HepG2 (cell line): ENCODE data around the gene MAP3K2. TPM values are rescaled to one million over a fixed set of nuclear protein-coding genes. Genes with fewer than 3 reads are reported as not detected.

Source experiments
- DNMT1 ChIP-seq: sonication (generic); formaldehyde crosslinking; IDR thresholded peaks from 2 replicates; pipeline ENCODE4 v1.5.1; 2020; ENCODE audit warnings: mild to moderate bottlenecking, missing genetic modification reagents
- EZH2 ChIP-seq: conservative IDR thresholded peaks from 2 replicates; pipeline ENCODE4 v1.6.1; 2012; ENCODE audit warnings: mild to moderate bottlenecking, low read depth, low read length, moderate library complexity
- HDAC6 ChIP-seq: fragments of 200-600 bp; sonication (generic); IDR thresholded peaks from 2 replicates; pipeline ENCODE4 v1.7.0; 2017; ENCODE audit warnings: mild to moderate bottlenecking, antibody characterized with exemption, low read length, low read depth
- HNF1B ChIP-seq: sonication (generic); formaldehyde crosslinking; IDR thresholded peaks from 2 replicates; pipeline ENCODE4 v1.5.1; 2020; ENCODE audit warnings: mild to moderate bottlenecking, moderate library complexity, missing genetic modification reagents
- HOXA5 ChIP-seq: sonication (generic); formaldehyde crosslinking; IDR thresholded peaks from 2 replicates; pipeline ENCODE4 v1.4.0; 2020; ENCODE audit warnings: missing genetic modification reagents
- IKZF1 ChIP-seq: fragments of 450-650 bp; IDR thresholded peaks from 2 replicates; pipeline ENCODE4 v1.7.1; 2016
- KLF11 ChIP-seq: IDR thresholded peaks from 2 replicates; pipeline ENCODE4 v1.6.1; 2016; ENCODE audit warnings: missing compliant biosample characterization
- MED1 ChIP-seq: sonication (generic); formaldehyde crosslinking; IDR thresholded peaks from 2 replicates; pipeline ENCODE4 v1.4.0; 2020; ENCODE audit warnings: missing genetic modification reagents
- NCOR1 ChIP-seq: fragments of 200-600 bp; sonication (generic); IDR thresholded peaks from 2 replicates; pipeline ENCODE4 v1.7.0; 2017; ENCODE audit warnings: antibody characterized with exemption, low read length, borderline replicate concordance
- ZNF546 ChIP-seq: sonication (generic); formaldehyde crosslinking; conservative IDR thresholded peaks from 2 replicates; pipeline ENCODE4 v1.8.1; 2023; ENCODE audit warnings: mild to moderate bottlenecking, missing genetic modification reagents
- ZNF564 ChIP-seq: sonication (generic); formaldehyde crosslinking; IDR thresholded peaks from 2 replicates; pipeline ENCODE4 v1.8.1; 2023; ENCODE audit warnings: mild to moderate bottlenecking, missing genetic modification reagents
- ZNF644 ChIP-seq: IDR thresholded peaks from 2 replicates; pipeline ENCODE4 v1.6.1; 2016; ENCODE audit warnings: low read depth
- ZNF709 ChIP-seq: sonication (generic); formaldehyde crosslinking; IDR thresholded peaks from 2 replicates; pipeline ENCODE4 v1.5.0; 2020; ENCODE audit warnings: mild to moderate bottlenecking, missing genetic modification reagents
- polyA plus RNA-seq, 8 experiments: library from polyadenylated mRNA; depleted of rRNA in 3 of 8; stranded (reverse) in 7 of 8; unstranded in 1 of 8; fragments of >200 nt; fragmentation: Illumina TruSeq in 4 of 8; extraction: Trizol in 4 of 8; gene quantifications; 2 replicates each; pipeline versions ENCODE4 v1.2.1 to v1.2.3, GENCODE V29; 2011 to 2016; ENCODE audit warnings: low read depth in 4 of 8, missing spikeins in 1 of 8, mixed read lengths in 1 of 8; ENCODE audit not compliant: insufficient read depth in 1 of 8
- total RNA-seq, 5 experiments: library from RNA; depleted of rRNA; stranded (reverse); fragments of >200 nt; fragmentation: Illumina TruSeq; extraction: Trizol; gene quantifications; 2 replicates each; pipeline ENCODE4 v1.2.3, GENCODE V29; 2016; ENCODE audit warnings: low read depth in 1 of 5
- TF ChIP-seq, protein P1 (sequence below): sonication (generic); formaldehyde crosslinking; IDR thresholded peaks from 2 replicates; pipeline ENCODE4 v1.4.0; 2020; ENCODE audit warnings: missing genetic modification reagents, mild to moderate bottlenecking, borderline replicate concordance
- TF ChIP-seq, protein P2 (sequence below): sonication (generic); formaldehyde crosslinking; IDR thresholded peaks from 2 replicates; pipeline ENCODE4 v1.8.0; 2022; ENCODE audit warnings: mild to moderate bottlenecking, missing genetic modification reagents, moderate library complexity
- TF ChIP-seq, protein P3 (sequence below): sonication (generic); formaldehyde crosslinking; IDR thresholded peaks from 2 replicates; pipeline ENCODE4 v1.5.1; 2020; ENCODE audit warnings: mild to moderate bottlenecking, missing genetic modification reagents, moderate library complexity
- TF ChIP-seq, protein P4 (sequence below): sonication (generic); formaldehyde crosslinking; IDR thresholded peaks from 2 replicates; pipeline ENCODE4 v1.5.0; 2020; ENCODE audit warnings: missing genetic modification reagents
- TF ChIP-seq, protein P5 (sequence below): sonication (generic); formaldehyde crosslinking; IDR thresholded peaks from 2 replicates; pipeline ENCODE4 v1.9.0; 2021; ENCODE audit warnings: missing genetic modification reagents, mild to moderate bottlenecking, borderline replicate concordance

Gene MAP3K2
- total and polyA plus RNA-seq, 2 of the 13 experiments (the other 11 are each of a cell fraction or from before 2014, with no cell fraction given) = 12.2 to 37.2 TPM

- TF ChIP-seq ZNF564 (CRISPR knock-in tag) (peak; percentile 76; the same call in 1 of the 2 replicates), KLF11 (CRISPR knock-in tag) (peak; percentile 76; the same call in 1 of the 2 replicates), HDAC6 (no peak), NCOR1 (peak; percentile 80), IKZF1 (no peak), HOXA5 (peak; percentile 80), HNF1B (CRISPR knock-in tag) (peak; percentile 98; the same call in 1 of the 2 replicates), ZNF644 (CRISPR knock-in tag) (peak; percentile 41), DNMT1 (CRISPR knock-in tag) (peak; percentile 93), ZNF546 (CRISPR knock-in tag) (peak; percentile 95), ZNF709 (CRISPR knock-in tag) (peak; percentile 94), EZH2 (no peak), MED1 (CRISPR knock-in tag) (peak; percentile 87)
- TF ChIP-seq, protein P1, sequence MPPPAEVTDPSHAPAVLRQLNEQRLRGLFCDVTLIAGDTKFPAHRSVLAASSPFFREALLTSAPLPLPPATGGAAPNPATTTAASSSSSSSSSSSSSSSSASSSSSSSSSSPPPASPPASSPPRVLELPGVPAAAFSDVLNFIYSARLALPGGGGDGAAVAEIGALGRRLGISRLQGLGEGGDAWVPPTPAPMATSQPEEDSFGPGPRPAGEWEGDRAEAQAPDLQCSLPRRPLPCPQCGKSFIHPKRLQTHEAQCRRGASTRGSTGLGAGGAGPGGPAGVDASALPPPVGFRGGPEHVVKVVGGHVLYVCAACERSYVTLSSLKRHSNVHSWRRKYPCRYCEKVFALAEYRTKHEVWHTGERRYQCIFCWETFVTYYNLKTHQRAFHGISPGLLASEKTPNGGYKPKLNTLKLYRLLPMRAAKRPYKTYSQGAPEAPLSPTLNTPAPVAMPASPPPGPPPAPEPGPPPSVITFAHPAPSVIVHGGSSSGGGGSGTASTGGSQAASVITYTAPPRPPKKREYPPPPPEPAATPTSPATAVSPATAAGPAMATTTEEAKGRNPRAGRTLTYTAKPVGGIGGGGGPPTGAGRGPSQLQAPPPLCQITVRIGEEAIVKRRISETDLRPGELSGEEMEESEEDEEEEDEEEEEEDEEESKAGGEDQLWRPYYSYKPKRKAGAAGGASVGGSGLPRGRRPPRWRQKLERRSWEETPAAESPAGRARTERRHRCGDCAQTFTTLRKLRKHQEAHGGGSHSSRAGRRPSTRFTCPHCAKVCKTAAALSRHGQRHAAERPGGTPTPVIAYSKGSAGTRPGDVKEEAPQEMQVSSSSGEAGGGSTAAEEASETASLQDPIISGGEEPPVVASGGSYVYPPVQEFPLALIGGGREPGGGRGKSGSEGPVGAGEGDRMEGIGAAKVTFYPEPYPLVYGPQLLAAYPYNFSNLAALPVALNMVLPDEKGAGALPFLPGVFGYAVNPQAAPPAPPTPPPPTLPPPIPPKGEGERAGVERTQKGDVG (CRISPR knock-in tag) = peak; percentile 97
- TF ChIP-seq, protein P2, sequence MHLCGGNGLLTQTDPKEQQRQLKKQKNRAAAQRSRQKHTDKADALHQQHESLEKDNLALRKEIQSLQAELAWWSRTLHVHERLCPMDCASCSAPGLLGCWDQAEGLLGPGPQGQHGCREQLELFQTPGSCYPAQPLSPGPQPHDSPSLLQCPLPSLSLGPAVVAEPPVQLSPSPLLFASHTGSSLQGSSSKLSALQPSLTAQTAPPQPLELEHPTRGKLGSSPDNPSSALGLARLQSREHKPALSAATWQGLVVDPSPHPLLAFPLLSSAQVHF (CRISPR knock-in tag) = no peak; the same call in 1 of the 2 replicates
- TF ChIP-seq, protein P3, sequence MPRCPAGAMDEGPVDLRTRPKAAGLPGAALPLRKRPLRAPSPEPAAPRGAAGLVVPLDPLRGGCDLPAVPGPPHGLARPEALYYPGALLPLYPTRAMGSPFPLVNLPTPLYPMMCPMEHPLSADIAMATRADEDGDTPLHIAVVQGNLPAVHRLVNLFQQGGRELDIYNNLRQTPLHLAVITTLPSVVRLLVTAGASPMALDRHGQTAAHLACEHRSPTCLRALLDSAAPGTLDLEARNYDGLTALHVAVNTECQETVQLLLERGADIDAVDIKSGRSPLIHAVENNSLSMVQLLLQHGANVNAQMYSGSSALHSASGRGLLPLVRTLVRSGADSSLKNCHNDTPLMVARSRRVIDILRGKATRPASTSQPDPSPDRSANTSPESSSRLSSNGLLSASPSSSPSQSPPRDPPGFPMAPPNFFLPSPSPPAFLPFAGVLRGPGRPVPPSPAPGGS (CRISPR knock-in tag) = peak; percentile 69
- TF ChIP-seq, protein P4, sequence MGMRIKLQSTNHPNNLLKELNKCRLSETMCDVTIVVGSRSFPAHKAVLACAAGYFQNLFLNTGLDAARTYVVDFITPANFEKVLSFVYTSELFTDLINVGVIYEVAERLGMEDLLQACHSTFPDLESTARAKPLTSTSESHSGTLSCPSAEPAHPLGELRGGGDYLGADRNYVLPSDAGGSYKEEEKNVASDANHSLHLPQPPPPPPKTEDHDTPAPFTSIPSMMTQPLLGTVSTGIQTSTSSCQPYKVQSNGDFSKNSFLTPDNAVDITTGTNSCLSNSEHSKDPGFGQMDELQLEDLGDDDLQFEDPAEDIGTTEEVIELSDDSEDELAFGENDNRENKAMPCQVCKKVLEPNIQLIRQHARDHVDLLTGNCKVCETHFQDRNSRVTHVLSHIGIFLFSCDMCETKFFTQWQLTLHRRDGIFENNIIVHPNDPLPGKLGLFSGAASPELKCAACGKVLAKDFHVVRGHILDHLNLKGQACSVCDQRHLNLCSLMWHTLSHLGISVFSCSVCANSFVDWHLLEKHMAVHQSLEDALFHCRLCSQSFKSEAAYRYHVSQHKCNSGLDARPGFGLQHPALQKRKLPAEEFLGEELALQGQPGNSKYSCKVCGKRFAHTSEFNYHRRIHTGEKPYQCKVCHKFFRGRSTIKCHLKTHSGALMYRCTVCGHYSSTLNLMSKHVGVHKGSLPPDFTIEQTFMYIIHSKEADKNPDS = 0 out of 2 replicates have a peak, but pooled peaks have one; percentile 47
- TF ChIP-seq, protein P5, sequence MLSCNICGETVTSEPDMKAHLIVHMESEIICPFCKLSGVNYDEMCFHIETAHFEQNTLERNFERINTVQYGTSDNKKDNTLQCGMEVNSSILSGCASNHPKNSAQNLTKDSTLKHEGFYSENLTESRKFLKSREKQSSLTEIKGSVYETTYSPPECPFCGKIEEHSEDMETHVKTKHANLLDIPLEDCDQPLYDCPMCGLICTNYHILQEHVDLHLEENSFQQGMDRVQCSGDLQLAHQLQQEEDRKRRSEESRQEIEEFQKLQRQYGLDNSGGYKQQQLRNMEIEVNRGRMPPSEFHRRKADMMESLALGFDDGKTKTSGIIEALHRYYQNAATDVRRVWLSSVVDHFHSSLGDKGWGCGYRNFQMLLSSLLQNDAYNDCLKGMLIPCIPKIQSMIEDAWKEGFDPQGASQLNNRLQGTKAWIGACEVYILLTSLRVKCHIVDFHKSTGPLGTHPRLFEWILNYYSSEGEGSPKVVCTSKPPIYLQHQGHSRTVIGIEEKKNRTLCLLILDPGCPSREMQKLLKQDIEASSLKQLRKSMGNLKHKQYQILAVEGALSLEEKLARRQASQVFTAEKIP (CRISPR knock-in tag) = no peak
Observed at GRCh38 chr2:127418300-127419111, 30.7 kb upstream of the MAP3K2 start, which contains the start of gene PROC (continued).
